GM19452 (cell line): ENCODE data around the gene ESR2.
"Not testable (repeated sequence)": the region's sequence is repeated elsewhere in the genome, so short reads cannot be mapped to it uniquely, and the experiment has no call there.

Experiments used
- ATAC-seq: cut with Tn5 transposase; IDR thresholded peaks from one replicate; pipeline ENCODE4 v1.9.1; 2021; ENCODE audit not compliant: unreplicated experiment

The ESR2 gene

GRCh38 chr14:64293976-64294671 is at the start of gene ESR2:
TSS of gene ESR2 (minus strand) at chr14:64294371. CDS start at chr14:64282985, 11,386 bp downstream.
- ATAC-seq = peak; percentile 30

GRCh38 chr14:64340560-64341196 is 46.5 kb upstream of the ESR2 start:
- no peak for ATAC-seq

- peak; percentile 86 for ATAC-seq
Observed at GRCh38 chr14:64338616-64339316, 44.6 kb upstream of the ESR2 start.

- ATAC-seq = peak; percentile 49
Observed at GRCh38 chr14:64337888-64338615, 43.9 kb upstream of the ESR2 start.

- ATAC-seq = no peak
Observed at GRCh38 chr14:64329149-64329548, 35.0 kb upstream of the ESR2 start.

GRCh38 chr14:64326502-64326901 is 32.3 kb upstream of the ESR2 start:
- ATAC-seq = no peak

GRCh38 chr14:64324895-64325294 is 30.7 kb upstream of the ESR2 start:
- no peak for ATAC-seq

GRCh38 chr14:64324461-64324860 is 30.3 kb upstream of the ESR2 start:
- ATAC-seq = no peak

GRCh38 chr14:64320362-64320761 is 26.2 kb upstream of the ESR2 start:
- ATAC-seq = not testable (repeated sequence)

- not testable (repeated sequence) for ATAC-seq
Observed at GRCh38 chr14:64318695-64319094, 24.5 kb upstream of the ESR2 start.

GRCh38 chr14:64303471-64303917 is 9.3 kb upstream of the ESR2 start:
- no peak for ATAC-seq

- no peak for ATAC-seq
Observed at GRCh38 chr14:64298773-64299172, 4.6 kb upstream of the ESR2 start.

GRCh38 chr14:64296561-64296960 is 2.4 kb upstream of the ESR2 start:
- ATAC-seq = no peak

- ATAC-seq = peak; percentile 73
Observed at GRCh38 chr14:64294672-64295413, 672 bp upstream of the ESR2 start.

- no peak for ATAC-seq
Observed at GRCh38 chr14:64292197-64292596, 2.0 kb downstream of the ESR2 start.

- ATAC-seq = no peak
Observed at GRCh38 chr14:64289571-64289970, 4.6 kb downstream of the ESR2 start.

- no peak for ATAC-seq
Observed at GRCh38 chr14:64281805-64282204, 12.4 kb downstream of the ESR2 start.

- ATAC-seq = no peak
Observed at GRCh38 chr14:64279704-64280668, 14.2 kb downstream of the ESR2 start.

GRCh38 chr14:64278458-64278857 is 15.7 kb downstream of the ESR2 start:
- no peak for ATAC-seq
